SK-N-MC (cell line): ENCODE results near the gene PLCB3.

ENCODE experiments used
- EZH2 ChIP-seq: fragments of 200-600 bp; sonication (generic); IDR thresholded peaks from one replicate; pipeline ENCODE4 v1.6.1; 2017; ENCODE audit warnings: antibody characterized with exemption
- POLR2AphosphoS5 ChIP-seq: IDR thresholded peaks from 2 replicates; pipeline ENCODE4 v1.6.1; 2012; ENCODE audit warnings: mild to moderate bottlenecking, low read depth, low read length, borderline replicate concordance

- no peak for TF ChIP-seq EZH2
- TF ChIP-seq POLR2AphosphoS5, result no peak
These were observed 41.8 kb upstream of the PLCB3 start for GRCh38 chr11:64209563-64209843.
